H9 (cell line): ENCODE results near the gene OFD1. TPM values are rescaled to one million over a fixed set of nuclear protein-coding genes. Genes with fewer than 3 reads are reported as not detected.
A peak's percentile ranks its signal among the peaks of the same experiment; 100 is the strongest.

Experiments
- DNase-seq: peaks from one replicate; pipeline ENCODE4 v3.0.0-alpha.2; 2017
- H2AFZ ChIP-seq: one replicate; pipeline ENCODE4 v1.6.1; 2013; ENCODE audit warnings: mild to moderate bottlenecking, low read length, control low read depth, moderate library complexity
- H2AK5ac ChIP-seq: 2 replicates; pipeline ENCODE4 v1.6.1; 2013; ENCODE audit warnings: low read length, control low read depth, mixed read lengths; ENCODE audit not compliant: insufficient read length
- H2BK120ac ChIP-seq: one replicate; pipeline ENCODE4 v1.6.1; 2013; ENCODE audit warnings: low read depth, mild to moderate bottlenecking, low read length, control low read depth, inconsistent platforms; ENCODE audit not compliant: poor library complexity, severe bottlenecking
- H2BK12ac ChIP-seq: 2 replicates; pipeline ENCODE4 v1.6.1; 2013; ENCODE audit warnings: low read length, control low read depth, mixed read lengths, low read depth; ENCODE audit not compliant: insufficient read length
- H2BK15ac ChIP-seq: 2 replicates; pipeline ENCODE4 v1.6.1; 2013; ENCODE audit warnings: low read depth, low read length, control low read depth
- H2BK20ac ChIP-seq: one replicate; pipeline ENCODE4 v1.6.1; 2013; ENCODE audit warnings: low read depth, mild to moderate bottlenecking, low read length, control low read depth, inconsistent platforms; ENCODE audit not compliant: poor library complexity, severe bottlenecking
- H2BK5ac ChIP-seq: 2 replicates; pipeline ENCODE4 v1.6.1; 2013; ENCODE audit warnings: low read length, control low read depth, mixed read lengths; ENCODE audit not compliant: insufficient read length
- H3K14ac ChIP-seq: 2 replicates; pipeline ENCODE4 v1.6.1; 2013; ENCODE audit warnings: low read length, control low read depth; ENCODE audit not compliant: insufficient read depth
- H3K18ac ChIP-seq: 2 replicates; pipeline ENCODE4 v1.6.1; 2013; ENCODE audit warnings: low read depth, mild to moderate bottlenecking, mixed read lengths, low read length, control low read depth; ENCODE audit not compliant: insufficient read length
- H3K23ac ChIP-seq: 2 replicates; pipeline ENCODE4 v1.6.1; 2013; ENCODE audit warnings: low read length, control low read depth, mixed read lengths, low read depth; ENCODE audit not compliant: insufficient read length
- H3K23me2 ChIP-seq: 2 replicates; pipeline ENCODE4 v1.6.1; 2013; ENCODE audit warnings: low read depth, mild to moderate bottlenecking, mixed read lengths, low read length, control low read depth; ENCODE audit not compliant: insufficient read length, poor library complexity, severe bottlenecking
- H3K27ac ChIP-seq: 2 replicates; pipeline ENCODE4 v1.5.1; 2013; ENCODE audit warnings: low read length, control low read depth, mixed read lengths, low read depth; ENCODE audit not compliant: insufficient read length
- H3K27me3 ChIP-seq: 2 replicates; pipeline ENCODE4 v1.6.1; 2013; ENCODE audit warnings: low read length, control low read depth, inconsistent platforms; ENCODE audit not compliant: insufficient read depth
- H3K4ac ChIP-seq: 2 replicates; pipeline ENCODE4 v1.6.1; 2013; ENCODE audit warnings: low read depth, mild to moderate bottlenecking, control low read depth, inconsistent platforms, low read length, moderate library complexity
- H3K4me1 ChIP-seq: 2 replicates; pipeline ENCODE4 v1.6.1; 2013; ENCODE audit warnings: low read length, control low read depth, inconsistent platforms; ENCODE audit not compliant: insufficient read depth
- H3K4me2 ChIP-seq: 2 replicates; pipeline ENCODE4 v1.6.1; 2013; ENCODE audit warnings: low read length, control low read depth, mixed read lengths; ENCODE audit not compliant: insufficient read length, insufficient read depth
- H3K56ac ChIP-seq: 2 replicates; pipeline ENCODE4 v1.6.1; 2013; ENCODE audit warnings: low read depth, mild to moderate bottlenecking, mixed read lengths, low read length, control low read depth; ENCODE audit not compliant: insufficient read length
- H3K79me1 ChIP-seq: 2 replicates; pipeline ENCODE4 v1.6.1; 2013; ENCODE audit warnings: low read depth, mild to moderate bottlenecking, moderate library complexity, low read length, control low read depth, inconsistent platforms; ENCODE audit not compliant: insufficient read depth, poor library complexity, severe bottlenecking
- H3K79me2 ChIP-seq: 2 replicates; pipeline ENCODE4 v1.6.1; 2013; ENCODE audit warnings: low read length, control low read depth, inconsistent platforms; ENCODE audit not compliant: insufficient read depth
- H3K9ac ChIP-seq: 2 replicates; pipeline ENCODE4 v1.6.1; 2013; ENCODE audit warnings: low read length, control low read depth, mixed read lengths; ENCODE audit not compliant: insufficient read length; ENCODE audit errors: extremely low read depth
- H3K9me3 ChIP-seq: one replicate; pipeline ENCODE4 v1.6.1; 2013; ENCODE audit warnings: low read depth, low read length, inconsistent platforms; ENCODE audit not compliant: control insufficient read depth
- H3T11ph ChIP-seq: one replicate; pipeline ENCODE4 v1.6.1; 2013; ENCODE audit warnings: mild to moderate bottlenecking, low read length, control low read depth, inconsistent platforms
- H4K20me1 ChIP-seq: one replicate; pipeline ENCODE4 v1.6.1; 2013; ENCODE audit not compliant: control insufficient read depth, insufficient read length, insufficient read depth
- H4K5ac ChIP-seq: 2 replicates; pipeline ENCODE4 v1.6.1; 2013; ENCODE audit warnings: low read depth, mild to moderate bottlenecking, mixed read lengths, low read length, control low read depth; ENCODE audit not compliant: insufficient read length
- H4K8ac ChIP-seq: replicated peaks from 2 replicates; pipeline ENCODE4 v1.6.1; 2013; ENCODE audit warnings: low read length, control low read depth, mixed read lengths, low read depth; ENCODE audit not compliant: insufficient read length
- H4K91ac ChIP-seq: 2 replicates; pipeline ENCODE4 v1.6.1; 2013; ENCODE audit warnings: low read depth, mild to moderate bottlenecking, moderate library complexity, mixed read lengths, low read length, control low read depth; ENCODE audit not compliant: insufficient read length
- H3K27ac Mint-ChIP-seq, 3 experiments: 2 replicates in 2 of 3; 3 replicates in 1 of 3; pipeline ENCODE4 v1.8.0; 2020 to 2021; ENCODE audit warnings: mixed read lengths in 3 of 3, mild to moderate bottlenecking in 1 of 3, moderate library complexity in 1 of 3
- H3K27me3 Mint-ChIP-seq: 2 replicates; pipeline ENCODE4 v1.8.0; 2021; ENCODE audit warnings: low read depth, mild to moderate bottlenecking, moderate library complexity, mixed read lengths
- H3K36me3 Mint-ChIP-seq, 3 experiments: 2 replicates in 2 of 3; 3 replicates in 1 of 3; pipeline ENCODE4 v1.8.0; 2020 to 2021; ENCODE audit warnings: low read depth in 3 of 3, mixed read lengths in 3 of 3; ENCODE audit not compliant: insufficient read depth in 1 of 3
- H3K4me1 Mint-ChIP-seq, 2 experiments: 2 replicates each; pipeline ENCODE4 v1.8.0; 2020; ENCODE audit warnings: mixed read lengths in 2 of 2
- H3K4me3 Mint-ChIP-seq, 2 experiments: 2 replicates in 1 of 2; 3 replicates in 1 of 2; pipeline ENCODE4 v1.8.0; 2020 to 2021; ENCODE audit warnings: mild to moderate bottlenecking in 2 of 2, mixed read lengths in 2 of 2, moderate library complexity in 1 of 2
- H3K9me3 Mint-ChIP-seq, 2 experiments: 2 replicates in 1 of 2; 3 replicates in 1 of 2; pipeline ENCODE4 v1.8.0; 2020; ENCODE audit warnings: mild to moderate bottlenecking in 2 of 2, mixed read lengths in 2 of 2, moderate library complexity in 1 of 2
- WGBS: extraction: QIAGEN DNeasy Blood & Tissue Kit; methylation state at CpG from one replicate; pipeline ENCODE4 v1.1.7; 2013; ENCODE audit warnings: missing lambda C conversion rate, low lambda C conversion rate, mixed read lengths; ENCODE audit not compliant: insufficient read length; ENCODE audit errors: extremely low coverage; 5-methylcytosine and 5-hydroxymethylcytosine counted together
- total RNA-seq: library from RNA; stranded (reverse); gene quantifications from 2 replicates; pipeline ENCODE4 v1.2.1, GENCODE V29; 2021
- TF ChIP-seq, protein P1 (sequence below): fragments of 200-600 bp; sonication (generic); conservative IDR thresholded peaks from 3 replicates; pipeline ENCODE4 v1.8.0; 2021; ENCODE audit warnings: antibody characterized with exemption, mild to moderate bottlenecking

Gene OFD1
- total RNA-seq, 1 experiment from 2014 or later = 36.0 TPM

DNA sequence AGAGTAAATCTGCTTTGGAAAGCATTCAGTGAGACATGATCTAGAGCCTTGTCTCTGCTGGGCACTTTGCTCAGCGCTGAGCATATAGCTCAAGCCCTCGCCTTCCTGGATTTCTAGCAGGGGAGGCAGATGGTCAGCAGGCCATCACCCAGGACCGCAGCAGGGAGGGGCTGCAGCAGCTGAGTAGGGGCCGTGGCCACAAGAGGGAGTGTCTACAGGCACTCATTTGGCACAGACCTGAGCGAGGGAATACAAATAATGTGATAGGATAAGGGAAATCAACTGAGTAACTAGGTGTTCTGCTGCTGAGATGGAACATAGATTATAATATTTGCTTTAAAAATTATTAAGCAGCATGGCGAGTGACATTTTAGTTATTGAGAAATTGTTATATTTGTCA is 30.2 kb downstream of the OFD1 start:
- H3K23me2 ChIP-seq = no peaks in the 10 kb centered on the region
- H3K14ac ChIP-seq = no peak overlapping the region
- H3K27ac ChIP-seq = no peak overlapping the region
- H2AFZ ChIP-seq = no peak overlapping the region
- WGBS = no CpG with 5 or more reads among the region's 6 CpGs
- no peaks in the 10 kb centered on the region for H3K79me2 ChIP-seq
- no peak overlapping the region for H2BK5ac ChIP-seq
- H2BK20ac ChIP-seq = no peak overlapping the region
- H3K56ac ChIP-seq = no peak overlapping the region
- no peak overlapping the region for H3K4me3 Mint-ChIP-seq
- H4K20me1 ChIP-seq = no peaks in the 10 kb centered on the region
- H3K4ac ChIP-seq = no peak overlapping the region
- no peaks in the 10 kb centered on the region for H3K27me3 ChIP-seq
- H3K9ac ChIP-seq = no peak overlapping the region
- H3K36me3 Mint-ChIP-seq = peaks cover 18 to 71% (median 51%) of the 10 kb centered on the region in 3 experiments
- no peak overlapping the region for H2BK120ac ChIP-seq
- H4K91ac ChIP-seq = no peak overlapping the region
- no peak overlapping the region for H2AK5ac ChIP-seq
- H3K27me3 Mint-ChIP-seq = no peaks in the 10 kb centered on the region
- H3K9me3 ChIP-seq = no peaks in the 10 kb centered on the region
- H2BK12ac ChIP-seq = no peak overlapping the region
- no peak overlapping the region for H3K27ac Mint-ChIP-seq
- peaks cover 11% of the 10 kb centered on the region; the same call in 1 of the 2 replicates for H3K4me1 ChIP-seq
- H3K23ac ChIP-seq = no peak overlapping the region
- no peak overlapping the region for H2BK15ac ChIP-seq
- H3K79me1 ChIP-seq = no peaks in the 10 kb centered on the region
- H3K4me1 Mint-ChIP-seq = peaks cover 29 to 54% of the 10 kb centered on the region in 2 experiments
- H3T11ph ChIP-seq = no peak overlapping the region
- TF ChIP-seq, protein P1, sequence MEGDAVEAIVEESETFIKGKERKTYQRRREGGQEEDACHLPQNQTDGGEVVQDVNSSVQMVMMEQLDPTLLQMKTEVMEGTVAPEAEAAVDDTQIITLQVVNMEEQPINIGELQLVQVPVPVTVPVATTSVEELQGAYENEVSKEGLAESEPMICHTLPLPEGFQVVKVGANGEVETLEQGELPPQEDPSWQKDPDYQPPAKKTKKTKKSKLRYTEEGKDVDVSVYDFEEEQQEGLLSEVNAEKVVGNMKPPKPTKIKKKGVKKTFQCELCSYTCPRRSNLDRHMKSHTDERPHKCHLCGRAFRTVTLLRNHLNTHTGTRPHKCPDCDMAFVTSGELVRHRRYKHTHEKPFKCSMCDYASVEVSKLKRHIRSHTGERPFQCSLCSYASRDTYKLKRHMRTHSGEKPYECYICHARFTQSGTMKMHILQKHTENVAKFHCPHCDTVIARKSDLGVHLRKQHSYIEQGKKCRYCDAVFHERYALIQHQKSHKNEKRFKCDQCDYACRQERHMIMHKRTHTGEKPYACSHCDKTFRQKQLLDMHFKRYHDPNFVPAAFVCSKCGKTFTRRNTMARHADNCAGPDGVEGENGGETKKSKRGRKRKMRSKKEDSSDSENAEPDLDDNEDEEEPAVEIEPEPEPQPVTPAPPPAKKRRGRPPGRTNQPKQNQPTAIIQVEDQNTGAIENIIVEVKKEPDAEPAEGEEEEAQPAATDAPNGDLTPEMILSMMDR = peak; percentile 62
- peak; percentile 69 for DNase-seq
- no peak overlapping the region for H3K4me2 ChIP-seq
- H3K9me3 Mint-ChIP-seq = peaks cover 23 to 38% of the 10 kb centered on the region in 2 experiments
- no peak overlapping the region for H3K18ac ChIP-seq
- no peak overlapping the region for H4K8ac ChIP-seq
- no peak overlapping the region for H4K5ac ChIP-seq
